ENCODE results near the gene LRRC43. TPM values are rescaled to one million over a fixed set of nuclear protein-coding genes. Genes with fewer than 3 reads are reported as not detected.

LRRC43 gene
- total RNA-seq, 1 experiment from 2014 or later: 0.22 TPM

GRCh38 chr12:122162976-122163375, 19.9 kb upstream of the LRRC43 start (continued):
- TF ChIP-seq ZBTB43 (CRISPR knock-in tag; IDR thresholded peaks at IDR 0.05): no peak
- TF ChIP-seq ZNF281 (CRISPR knock-in tag; IDR thresholded peaks at IDR 0.05): no peak
- no peak for TF ChIP-seq ZNF263 (CRISPR knock-in tag; IDR thresholded peaks at IDR 0.05; ENCODE audit: low read depth)
- TF ChIP-seq CREM (CRISPR knock-in tag; IDR thresholded peaks at IDR 0.05): no peak
- no peak for TF ChIP-seq JAZF1 (CRISPR knock-in tag; IDR thresholded peaks at IDR 0.05)
- TF ChIP-seq ATF1 (CRISPR knock-in tag; IDR thresholded peaks at IDR 0.05): no peak
- TF ChIP-seq NR3C1 (CRISPR knock-in tag; conservative IDR thresholded peaks at IDR 0.05; ENCODE audit: low read depth): no peak
- no peak for TF ChIP-seq ZNF532 (CRISPR knock-in tag; IDR thresholded peaks at IDR 0.05; ENCODE audit: borderline replicate concordance)
- no peak for TF ChIP-seq KAT7 (CRISPR knock-in tag; IDR thresholded peaks at IDR 0.05; ENCODE audit: borderline replicate concordance)
- TF ChIP-seq EMX1 (CRISPR knock-in tag; IDR thresholded peaks at IDR 0.05): no peak
- TF ChIP-seq ERG (CRISPR knock-in tag; IDR thresholded peaks at IDR 0.05): no peak
- TF ChIP-seq GABPB1 (CRISPR knock-in tag; IDR thresholded peaks at IDR 0.05): no peak
- no peak for TF ChIP-seq SP1 (CRISPR knock-in tag; conservative IDR thresholded peaks at IDR 0.05)
- no peak for TF ChIP-seq MYBL2 (CRISPR knock-in tag; IDR thresholded peaks at IDR 0.05)

GRCh38 chr12:122166422-122167349, 16.2 kb upstream of the LRRC43 start:
- Mint-ChIP-seq H3K4me1 (0 out of 2 replicates have a peak, but pooled peaks cover 2% of the 10 kb centered on the region), H3K27me3 (ENCODE audit: low read depth) (no peaks in the 10 kb centered on the region), H3K9me3 (no peaks in the 10 kb centered on the region), H3K27ac (no peak overlapping the region; the same call in 1 of the 2 replicates), H3K4me3 (no peak overlapping the region), H3K36me3 (no peaks in the 10 kb centered on the region)
- DNase-seq (ENCODE audit: low spot score) (no peak), ATAC-seq (no peak)
- ChIA-PET POLR2A (interaction anchor here (0.7 kb wide), 1 partner anchor 574 kb away, joined by 5 read pairs; no protein-coding TSS in a partner anchor), CTCF (interaction anchor here (0.8 to 2.4 kb wide), 3 partner anchors 24 to 29 kb away, joined by 3 to 9 read pairs (median 3); no protein-coding TSS in a partner anchor)
- TF ChIP-seq CBFB (CRISPR knock-in tag; IDR thresholded peaks at IDR 0.05; ENCODE audit: low read depth) (no peak), ESRRA (CRISPR knock-in tag; IDR thresholded peaks at IDR 0.05; ENCODE audit: borderline replicate concordance) (no peak), ZNF425 (CRISPR knock-in tag; conservative IDR thresholded peaks at IDR 0.05) (no peak), ZNF317 (CRISPR knock-in tag; IDR thresholded peaks at IDR 0.05; ENCODE audit: borderline replicate concordance, low read depth) (no peak), ERG (CRISPR knock-in tag; IDR thresholded peaks at IDR 0.05) (no peak), ZNF416 (CRISPR knock-in tag; IDR thresholded peaks at IDR 0.05) (no peak), SOX15 (CRISPR knock-in tag; IDR thresholded peaks at IDR 0.05) (no peak), TEAD1 (CRISPR knock-in tag; IDR thresholded peaks at IDR 0.05) (no peak)
